ENCODE results near the gene ABHD2.
"Not testable (repeated sequence)": the region's sequence is repeated elsewhere in the genome, so short reads cannot be mapped to it uniquely, and the experiment has no call there.

Gene ABHD2

DNA sequence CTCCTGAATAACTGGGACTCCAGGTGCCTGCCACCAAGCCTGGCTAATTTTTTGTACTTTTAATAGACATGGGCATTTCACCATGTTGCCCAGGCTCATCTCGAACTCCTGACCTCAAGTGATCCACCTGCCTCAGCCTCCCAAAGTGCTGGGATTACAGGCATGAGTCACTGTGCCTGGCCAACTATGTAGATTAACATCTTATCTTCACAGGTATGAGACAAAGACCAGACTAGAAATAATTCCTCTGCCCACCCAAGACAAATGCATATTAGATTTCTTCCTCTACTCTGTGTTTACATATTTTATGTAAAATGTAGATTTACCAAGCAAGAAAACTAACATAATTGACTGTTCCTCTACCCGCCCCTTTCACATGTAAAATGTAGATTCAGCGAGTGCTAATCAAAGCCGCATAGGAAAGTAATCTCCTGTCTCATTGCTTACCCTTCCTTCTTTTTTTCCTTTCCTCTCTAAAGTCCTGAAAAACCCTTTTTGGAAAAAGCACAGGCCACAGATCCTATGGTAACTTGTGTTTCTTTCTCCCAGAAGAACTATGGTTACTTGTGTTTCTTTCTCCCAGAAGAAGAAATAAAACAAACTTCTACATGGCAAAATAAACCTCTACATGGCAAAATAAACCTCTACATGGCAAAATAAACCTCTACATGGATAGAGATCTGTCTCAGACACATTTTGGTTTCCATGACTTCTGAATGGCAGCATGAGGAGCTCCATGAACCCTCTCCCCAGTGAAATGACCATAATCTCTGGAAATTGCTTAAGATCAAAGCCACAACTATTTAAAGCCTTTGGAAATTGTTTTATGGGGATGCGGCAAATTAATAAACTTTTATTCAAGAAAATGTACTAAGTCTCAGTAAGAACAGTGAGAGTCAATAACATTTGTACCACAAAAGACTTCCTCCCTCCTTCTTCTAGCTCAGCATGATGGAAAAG lies 9.1 kb upstream of the ABHD2 start:
- H3K36me3 Mint-ChIP-seq (ENCODE audit: low read depth), result no peaks in the 10 kb centered on the region
- H3K27me3 Mint-ChIP-seq (ENCODE audit: low read depth), result peaks cover 3% of the 10 kb centered on the region
- no peaks in the 10 kb centered on the region for H3K4me1 Mint-ChIP-seq
- H3K4me3 Mint-ChIP-seq, result no peak overlapping the region
- no peak overlapping the region for H3K27ac Mint-ChIP-seq
- no peaks in the 10 kb centered on the region for H3K9me3 Mint-ChIP-seq
- TF ChIP-seq CTCF (IDR thresholded peaks at IDR 0.05; ENCODE audit: unreplicated experiment in 3 of 3), result no peak

DNA sequence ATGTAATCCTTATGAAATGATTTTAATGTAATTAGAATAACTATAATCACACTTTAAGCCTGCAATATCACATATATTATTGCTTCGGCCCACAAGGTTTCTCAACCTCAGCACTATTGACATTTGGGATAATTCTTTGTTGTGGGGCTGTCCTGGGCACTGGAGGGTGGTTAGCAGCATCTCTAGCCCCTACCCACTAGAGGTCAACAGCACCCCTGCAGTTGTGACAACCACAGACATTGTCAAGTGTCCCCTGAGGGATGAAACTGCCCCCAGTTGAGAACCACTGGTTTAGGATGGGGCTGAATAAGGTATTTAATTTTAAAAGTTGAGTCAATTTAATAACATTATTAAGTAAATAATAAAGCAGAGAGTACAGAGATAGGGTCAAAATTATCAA lies 6.4 kb upstream of the ABHD2 start:
- no peaks in the 10 kb centered on the region for H3K36me3 Mint-ChIP-seq (ENCODE audit: low read depth)
- H3K4me1 Mint-ChIP-seq, result peaks cover 19% of the 10 kb centered on the region
- H3K9me3 Mint-ChIP-seq, result no peaks in the 10 kb centered on the region
- H3K27ac Mint-ChIP-seq, result no peak overlapping the region
- no peaks in the 10 kb centered on the region for H3K27me3 Mint-ChIP-seq (ENCODE audit: low read depth)
- no peak overlapping the region for H3K4me3 Mint-ChIP-seq
- TF ChIP-seq CTCF (IDR thresholded peaks at IDR 0.05; ENCODE audit: unreplicated experiment in 3 of 3), result no peak

GRCh38 chr15:89083246-89083645 lies 5.0 kb upstream of the ABHD2 start:
- Mint-ChIP-seq H3K4me1 (peaks cover 24% of the 10 kb centered on the region), H3K27ac (no peak overlapping the region), H3K4me3 (no peak overlapping the region), H3K27me3 (ENCODE audit: low read depth) (no peaks in the 10 kb centered on the region), H3K9me3 (no peaks in the 10 kb centered on the region), H3K36me3 (ENCODE audit: low read depth) (no peaks in the 10 kb centered on the region)
- no peak for TF ChIP-seq CTCF (IDR thresholded peaks at IDR 0.05; ENCODE audit: unreplicated experiment in 3 of 3)

GRCh38 chr15:89085289-89085926 lies 2.8 kb upstream of the ABHD2 start:
- H3K4me3 Mint-ChIP-seq, result peak overlapping the region in 2 of 3 experiments; percentile 11 to 45
- peak overlapping the region; percentile 80 to 93 (median 88) for H3K27ac Mint-ChIP-seq
- peaks cover 35% of the 10 kb centered on the region for H3K4me1 Mint-ChIP-seq
- no peaks in the 10 kb centered on the region for H3K36me3 Mint-ChIP-seq (ENCODE audit: low read depth)
- no peak for TF ChIP-seq CTCF (IDR thresholded peaks at IDR 0.05; ENCODE audit: unreplicated experiment in 3 of 3)
- H3K9me3 Mint-ChIP-seq, result no peaks in the 10 kb centered on the region
- no peaks in the 10 kb centered on the region for H3K27me3 Mint-ChIP-seq (ENCODE audit: low read depth)

- H3K27ac Mint-ChIP-seq, result peak overlapping the region; percentile 80 to 93 (median 88)
- H3K4me3 Mint-ChIP-seq, result peak overlapping the region in 2 of 3 experiments; percentile 11 to 45
- H3K9me3 Mint-ChIP-seq; H3K27me3 Mint-ChIP-seq (ENCODE audit: low read depth); H3K36me3 Mint-ChIP-seq (ENCODE audit: low read depth): not testable (repeated sequence)
- peaks cover 40% of the 10 kb centered on the region for H3K4me1 Mint-ChIP-seq
These were observed 2.3 kb upstream of the ABHD2 start for GRCh38 chr15:89085933-89086332.

DNA sequence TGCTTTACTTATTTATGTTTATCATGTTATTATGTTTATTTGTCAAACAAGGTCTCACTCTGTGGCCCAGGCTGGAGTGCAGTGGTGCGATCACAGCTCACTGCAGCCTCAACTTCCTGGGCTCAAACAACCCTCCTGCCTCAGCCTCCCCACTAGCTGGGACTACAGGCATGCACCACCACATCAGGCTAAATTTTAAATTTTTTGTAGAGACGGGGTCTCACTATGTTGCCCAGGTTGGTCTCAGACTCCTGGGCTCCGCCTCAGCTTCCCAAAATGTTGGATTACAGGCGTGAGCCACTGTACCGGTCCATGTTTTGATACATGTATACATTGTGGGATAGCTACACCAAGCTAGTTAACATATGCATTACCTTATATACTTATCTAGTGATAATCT lies 1.9 kb upstream of the ABHD2 start:
- H3K36me3 Mint-ChIP-seq (ENCODE audit: low read depth); H3K9me3 Mint-ChIP-seq; H3K27ac Mint-ChIP-seq; H3K27me3 Mint-ChIP-seq (ENCODE audit: low read depth): not testable (repeated sequence)
- Mint-ChIP-seq H3K4me3 (peak overlapping the region in 1 of 3 experiments; percentile 20), H3K4me1 (peaks cover 45% of the 10 kb centered on the region)
